ENCODE data around the gene MRPS21.

GRCh38 chr1:150249936-150250335 lies 43.7 kb upstream of the MRPS21 start:
- no peak for TF ChIP-seq POLR2A (IDR thresholded peaks at IDR 0.05)
- no peak for TF ChIP-seq CTCF (IDR thresholded peaks at IDR 0.05)
